ENCODE results near the gene BBS10. TPM values are rescaled to one million over a fixed set of nuclear protein-coding genes. Genes with fewer than 3 reads are reported as not detected.
A peak's percentile ranks its signal among the peaks of the same experiment; 100 is the strongest.

BBS10 gene
- total RNA-seq, 1 donor from 2014 or later = 14.8 TPM

- H3K9me3 Mint-ChIP-seq = no peaks in the 10 kb centered on the region
- peaks cover 30% of the 10 kb centered on the region for H3K4me1 Mint-ChIP-seq (ENCODE audit: unreplicated experiment)
- peaks cover 3% of the 10 kb centered on the region for H3K27me3 Mint-ChIP-seq
- no peaks in the 10 kb centered on the region for H3K36me3 Mint-ChIP-seq
- no peak for TF ChIP-seq CTCF (conservative IDR thresholded peaks at IDR 0.05)
- DNase-seq (ENCODE audit: extremely low spot score, unreplicated experiment) = no peak
- peak overlapping the region; percentile 35 for H3K4me3 Mint-ChIP-seq
- H3K27ac Mint-ChIP-seq = no peak overlapping the region
Observed at GRCh38 chr12:76345569-76345968, 2.6 kb downstream of the BBS10 start.

- DNase-seq (ENCODE audit: extremely low spot score, unreplicated experiment) = no peak
- Mint-ChIP-seq H3K9me3 (no peaks in the 10 kb centered on the region), H3K4me3 (no peak overlapping the region), H3K4me1 (ENCODE audit: unreplicated experiment) (peaks cover 11% of the 10 kb centered on the region), H3K27ac (no peak overlapping the region), H3K36me3 (no peaks in the 10 kb centered on the region), H3K27me3 (peaks cover 3% of the 10 kb centered on the region)
- TF ChIP-seq CTCF (conservative IDR thresholded peaks at IDR 0.05) = no peak
Observed at GRCh38 chr12:76341436-76342030, 6.7 kb downstream of the BBS10 start.

GRCh38 chr12:76340680-76341435 lies 7.4 kb downstream of the BBS10 start:
- Mint-ChIP-seq H3K4me3 (no peak overlapping the region), H3K27ac (no peak overlapping the region), H3K36me3 (no peaks in the 10 kb centered on the region), H3K27me3 (peaks cover 5% of the 10 kb centered on the region), H3K4me1 (ENCODE audit: unreplicated experiment) (peaks cover 4% of the 10 kb centered on the region), H3K9me3 (no peaks in the 10 kb centered on the region)
- DNase-seq (ENCODE audit: extremely low spot score, unreplicated experiment) = no peak
- TF ChIP-seq CTCF (conservative IDR thresholded peaks at IDR 0.05) = no peak

- H3K9me3 Mint-ChIP-seq = no peaks in the 10 kb centered on the region
Observed at GRCh38 chr12:76337583-76337982, 10.6 kb downstream of the BBS10 start.

GRCh38 chr12:76332606-76333005 lies 15.6 kb downstream of the BBS10 start:
- Mint-ChIP-seq H3K4me3 (no peak overlapping the region), H3K27me3 (peaks cover 3% of the 10 kb centered on the region), H3K27ac (no peak overlapping the region), H3K9me3 (no peaks in the 10 kb centered on the region), H3K36me3 (no peaks in the 10 kb centered on the region), H3K4me1 (ENCODE audit: unreplicated experiment) (no peaks in the 10 kb centered on the region)
- TF ChIP-seq CTCF (conservative IDR thresholded peaks at IDR 0.05) = no peak
- DNase-seq (ENCODE audit: extremely low spot score, unreplicated experiment) = no peak

More at GRCh38 chr12:76337583-76337982, 10.6 kb downstream of the BBS10 start:
- TF ChIP-seq CTCF (conservative IDR thresholded peaks at IDR 0.05) = no peak
- no peak for DNase-seq (ENCODE audit: extremely low spot score, unreplicated experiment)
- H3K27me3 Mint-ChIP-seq = peaks cover 5% of the 10 kb centered on the region
- no peaks in the 10 kb centered on the region for H3K4me1 Mint-ChIP-seq (ENCODE audit: unreplicated experiment)
- H3K4me3 Mint-ChIP-seq = no peak overlapping the region
- H3K36me3 Mint-ChIP-seq = no peaks in the 10 kb centered on the region
- H3K27ac Mint-ChIP-seq = no peak overlapping the region
